HepG2 (cell line): ENCODE results near the gene GPX7. TPM values are rescaled to one million over a fixed set of nuclear protein-coding genes. Genes with fewer than 3 reads are reported as not detected.

Source experiments
- GABPB1 ChIP-seq: IDR thresholded peaks from 2 replicates; pipeline ENCODE4 v1.6.1; 2016; ENCODE audit warnings: mild to moderate bottlenecking, missing genetic modification reagents, moderate library complexity, missing compliant biosample characterization
- NRL ChIP-seq: sonication (generic); formaldehyde crosslinking; IDR thresholded peaks from 2 replicates; pipeline ENCODE4 v1.5.0; 2020; ENCODE audit warnings: missing genetic modification reagents, mild to moderate bottlenecking, moderate library complexity, borderline replicate concordance
- ZNF234 ChIP-seq: sonication (generic); formaldehyde crosslinking; conservative IDR thresholded peaks from 2 replicates; pipeline ENCODE4 v1.5.1; 2020; ENCODE audit warnings: mild to moderate bottlenecking, missing genetic modification reagents
- ZNF282 ChIP-seq: fragments of 450-650 bp; IDR thresholded peaks from 2 replicates; pipeline ENCODE4 v1.6.1; 2018; ENCODE audit not compliant: partially characterized antibody
- ZNF34 ChIP-seq: sonication (generic); formaldehyde crosslinking; IDR thresholded peaks from 2 replicates; pipeline ENCODE4 v1.4.0; 2020; ENCODE audit warnings: mild to moderate bottlenecking, missing genetic modification reagents, borderline replicate concordance
- polyA plus RNA-seq, 8 experiments: library from polyadenylated mRNA; depleted of rRNA in 3 of 8; stranded (reverse) in 7 of 8; unstranded in 1 of 8; fragments of >200 nt; fragmentation: Illumina TruSeq in 4 of 8; extraction: Trizol in 4 of 8; gene quantifications; 2 replicates each; pipeline versions ENCODE4 v1.2.1 to v1.2.3, GENCODE V29; 2011 to 2016; ENCODE audit warnings: low read depth in 4 of 8, missing spikeins in 1 of 8, mixed read lengths in 1 of 8; ENCODE audit not compliant: insufficient read depth in 1 of 8
- total RNA-seq, 5 experiments: library from RNA; depleted of rRNA; stranded (reverse); fragments of >200 nt; fragmentation: Illumina TruSeq; extraction: Trizol; gene quantifications; 2 replicates each; pipeline ENCODE4 v1.2.3, GENCODE V29; 2016; ENCODE audit warnings: low read depth in 1 of 5
- TF ChIP-seq, protein P1 (sequence below), 2 experiments: IDR thresholded peaks; 2 replicates each; pipeline ENCODE4 v1.6.1; 2011 to 2012; ENCODE audit warnings: low read length in 2 of 2, borderline replicate concordance in 1 of 2, low read depth in 1 of 2, mild to moderate bottlenecking in 1 of 2, moderate library complexity in 1 of 2
- TF ChIP-seq, protein P2 (sequence below): sonication (generic); formaldehyde crosslinking; IDR thresholded peaks from 2 replicates; pipeline ENCODE4 v1.8.0; 2022; ENCODE audit warnings: mild to moderate bottlenecking, missing genetic modification reagents; ENCODE audit not compliant: insufficient replicate concordance
- TF ChIP-seq, protein P3 (sequence below): sonication (generic); formaldehyde crosslinking; IDR thresholded peaks from 2 replicates; pipeline ENCODE4 v1.5.1; 2020; ENCODE audit warnings: missing genetic modification reagents, mild to moderate bottlenecking, borderline replicate concordance
- TF ChIP-seq, protein P4 (sequence below): IDR thresholded peaks from 2 replicates; pipeline ENCODE4 v1.6.1; 2016; ENCODE audit warnings: low read depth

Gene GPX7
- total and polyA plus RNA-seq, 2 of the 13 experiments (the other 11 are each of a cell fraction or from before 2014, with no cell fraction given) = 14.1 to 16.2 TPM

DNA sequence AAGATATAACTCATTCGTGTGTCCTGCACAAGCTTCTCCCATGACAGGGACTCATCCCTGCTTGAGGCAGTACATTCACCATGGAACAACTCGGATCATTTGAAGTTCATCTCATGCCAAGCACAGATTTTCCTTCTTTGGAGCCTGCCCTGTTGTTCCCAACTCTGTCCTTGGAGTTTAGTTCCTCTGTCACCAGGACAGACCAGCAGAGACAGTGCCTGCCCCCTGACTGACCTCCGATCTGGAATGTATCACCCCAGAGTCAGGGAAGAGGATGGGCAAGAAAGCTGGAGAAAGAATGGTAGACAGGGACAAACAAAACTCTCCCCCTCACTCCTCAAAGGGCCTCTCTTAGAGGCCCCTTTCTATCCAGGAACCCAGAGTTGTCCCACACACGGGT is 35.8 kb downstream of the GPX7 start (continued):
- TF ChIP-seq, protein P1, sequence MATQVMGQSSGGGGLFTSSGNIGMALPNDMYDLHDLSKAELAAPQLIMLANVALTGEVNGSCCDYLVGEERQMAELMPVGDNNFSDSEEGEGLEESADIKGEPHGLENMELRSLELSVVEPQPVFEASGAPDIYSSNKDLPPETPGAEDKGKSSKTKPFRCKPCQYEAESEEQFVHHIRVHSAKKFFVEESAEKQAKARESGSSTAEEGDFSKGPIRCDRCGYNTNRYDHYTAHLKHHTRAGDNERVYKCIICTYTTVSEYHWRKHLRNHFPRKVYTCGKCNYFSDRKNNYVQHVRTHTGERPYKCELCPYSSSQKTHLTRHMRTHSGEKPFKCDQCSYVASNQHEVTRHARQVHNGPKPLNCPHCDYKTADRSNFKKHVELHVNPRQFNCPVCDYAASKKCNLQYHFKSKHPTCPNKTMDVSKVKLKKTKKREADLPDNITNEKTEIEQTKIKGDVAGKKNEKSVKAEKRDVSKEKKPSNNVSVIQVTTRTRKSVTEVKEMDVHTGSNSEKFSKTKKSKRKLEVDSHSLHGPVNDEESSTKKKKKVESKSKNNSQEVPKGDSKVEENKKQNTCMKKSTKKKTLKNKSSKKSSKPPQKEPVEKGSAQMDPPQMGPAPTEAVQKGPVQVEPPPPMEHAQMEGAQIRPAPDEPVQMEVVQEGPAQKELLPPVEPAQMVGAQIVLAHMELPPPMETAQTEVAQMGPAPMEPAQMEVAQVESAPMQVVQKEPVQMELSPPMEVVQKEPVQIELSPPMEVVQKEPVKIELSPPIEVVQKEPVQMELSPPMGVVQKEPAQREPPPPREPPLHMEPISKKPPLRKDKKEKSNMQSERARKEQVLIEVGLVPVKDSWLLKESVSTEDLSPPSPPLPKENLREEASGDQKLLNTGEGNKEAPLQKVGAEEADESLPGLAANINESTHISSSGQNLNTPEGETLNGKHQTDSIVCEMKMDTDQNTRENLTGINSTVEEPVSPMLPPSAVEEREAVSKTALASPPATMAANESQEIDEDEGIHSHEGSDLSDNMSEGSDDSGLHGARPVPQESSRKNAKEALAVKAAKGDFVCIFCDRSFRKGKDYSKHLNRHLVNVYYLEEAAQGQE (IDR thresholded peaks at IDR 0.05; ENCODE audit: borderline replicate concordance in 1 of 2, low read depth in 1 of 2, low read length in 2 of 2) = no peak
- TF ChIP-seq ZNF282 = no peak
- no peak for TF ChIP-seq GABPB1 (CRISPR knock-in tag)
- no peak for TF ChIP-seq ZNF34 (CRISPR knock-in tag)
- TF ChIP-seq, protein P2, sequence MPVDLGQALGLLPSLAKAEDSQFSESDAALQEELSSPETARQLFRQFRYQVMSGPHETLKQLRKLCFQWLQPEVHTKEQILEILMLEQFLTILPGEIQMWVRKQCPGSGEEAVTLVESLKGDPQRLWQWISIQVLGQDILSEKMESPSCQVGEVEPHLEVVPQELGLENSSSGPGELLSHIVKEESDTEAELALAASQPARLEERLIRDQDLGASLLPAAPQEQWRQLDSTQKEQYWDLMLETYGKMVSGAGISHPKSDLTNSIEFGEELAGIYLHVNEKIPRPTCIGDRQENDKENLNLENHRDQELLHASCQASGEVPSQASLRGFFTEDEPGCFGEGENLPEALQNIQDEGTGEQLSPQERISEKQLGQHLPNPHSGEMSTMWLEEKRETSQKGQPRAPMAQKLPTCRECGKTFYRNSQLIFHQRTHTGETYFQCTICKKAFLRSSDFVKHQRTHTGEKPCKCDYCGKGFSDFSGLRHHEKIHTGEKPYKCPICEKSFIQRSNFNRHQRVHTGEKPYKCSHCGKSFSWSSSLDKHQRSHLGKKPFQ (CRISPR knock-in tag) = no peak
- TF ChIP-seq, protein P3, sequence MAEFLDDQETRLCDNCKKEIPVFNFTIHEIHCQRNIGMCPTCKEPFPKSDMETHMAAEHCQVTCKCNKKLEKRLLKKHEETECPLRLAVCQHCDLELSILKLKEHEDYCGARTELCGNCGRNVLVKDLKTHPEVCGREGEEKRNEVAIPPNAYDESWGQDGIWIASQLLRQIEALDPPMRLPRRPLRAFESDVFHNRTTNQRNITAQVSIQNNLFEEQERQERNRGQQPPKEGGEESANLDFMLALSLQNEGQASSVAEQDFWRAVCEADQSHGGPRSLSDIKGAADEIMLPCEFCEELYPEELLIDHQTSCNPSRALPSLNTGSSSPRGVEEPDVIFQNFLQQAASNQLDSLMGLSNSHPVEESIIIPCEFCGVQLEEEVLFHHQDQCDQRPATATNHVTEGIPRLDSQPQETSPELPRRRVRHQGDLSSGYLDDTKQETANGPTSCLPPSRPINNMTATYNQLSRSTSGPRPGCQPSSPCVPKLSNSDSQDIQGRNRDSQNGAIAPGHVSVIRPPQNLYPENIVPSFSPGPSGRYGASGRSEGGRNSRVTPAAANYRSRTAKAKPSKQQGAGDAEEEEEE (CRISPR knock-in tag) = no peak
- TF ChIP-seq ZNF234 (CRISPR knock-in tag) = no peak
- TF ChIP-seq, protein P4, sequence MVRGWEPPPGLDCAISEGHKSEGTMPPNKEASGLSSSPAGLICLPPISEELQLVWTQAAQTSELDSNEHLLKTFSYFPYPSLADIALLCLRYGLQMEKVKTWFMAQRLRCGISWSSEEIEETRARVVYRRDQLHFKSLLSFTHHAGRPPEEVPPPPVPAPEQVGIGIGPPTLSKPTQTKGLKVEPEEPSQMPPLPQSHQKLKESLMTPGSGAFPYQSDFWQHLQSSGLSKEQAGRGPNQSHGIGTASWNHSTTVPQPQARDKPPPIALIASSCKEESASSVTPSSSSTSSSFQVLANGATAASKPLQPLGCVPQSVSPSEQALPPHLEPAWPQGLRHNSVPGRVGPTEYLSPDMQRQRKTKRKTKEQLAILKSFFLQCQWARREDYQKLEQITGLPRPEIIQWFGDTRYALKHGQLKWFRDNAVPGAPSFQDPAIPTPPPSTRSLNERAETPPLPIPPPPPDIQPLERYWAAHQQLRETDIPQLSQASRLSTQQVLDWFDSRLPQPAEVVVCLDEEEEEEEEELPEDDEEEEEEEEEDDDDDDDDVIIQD = no peak
- no peak for TF ChIP-seq NRL (CRISPR knock-in tag)
